Measurements from ENCODE around the gene ZNF699.

Gene ZNF699

DNA sequence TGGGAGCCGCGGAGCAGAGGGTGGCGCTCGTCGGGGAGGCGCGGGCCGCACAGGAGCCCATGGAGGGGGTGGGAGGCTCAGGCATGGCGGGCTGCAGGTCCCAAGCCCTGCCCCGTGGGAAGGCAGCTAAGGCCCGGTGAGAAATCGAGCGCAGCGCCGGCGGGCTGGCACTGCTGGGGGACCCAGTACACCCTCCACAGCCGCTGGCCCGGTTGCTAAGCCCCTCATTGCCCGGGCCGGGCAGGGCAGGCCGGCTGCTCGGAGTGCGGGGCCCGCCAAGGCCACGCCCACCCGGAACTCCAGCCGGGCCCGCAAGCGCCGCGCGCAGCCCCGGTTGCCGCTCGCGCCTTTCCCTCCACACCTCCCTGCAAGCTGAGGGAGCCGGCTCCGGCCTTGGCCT lies 26.2 kb downstream of the ZNF699 start:
- DNase-seq = peak; percentile 3 to 4

- no peak for DNase-seq
These were observed 58.4 kb downstream of the ZNF699 start for GRCh38 chr19:9251236-9251635.

DNA sequence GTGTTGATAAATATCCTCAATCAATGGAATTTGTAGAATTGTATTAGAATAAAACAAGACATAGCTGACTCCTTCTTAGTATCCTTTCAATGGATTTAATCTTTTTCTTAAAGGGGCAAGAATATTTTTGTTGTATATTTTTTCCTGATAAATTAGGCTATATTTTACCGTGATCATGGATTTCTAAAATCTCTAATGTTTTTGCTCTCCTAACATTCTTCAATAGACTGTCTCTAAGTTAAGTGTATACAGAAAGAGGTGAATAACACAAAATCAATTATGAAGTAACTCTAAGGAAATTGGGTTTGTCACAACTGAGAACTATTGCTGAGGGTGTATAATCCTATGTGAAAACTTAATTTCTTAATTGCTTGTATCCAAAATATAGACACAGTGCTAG lies 59.0 kb downstream of the ZNF699 start, which contains the start of gene OR7E24:
TSS of gene OR7E24 (plus strand) at position 301 of the 400 bp plus-strand sequence. CDS start 114 bp downstream, outside the sequence.
- no peak for DNase-seq

All from activated CD4-positive, alpha-beta T cell treated with anti-CD3 and anti-CD28 coated beads, Interleukin-2, amount 50 U/mL, for 48 hours (primary cell).